GM18858 (cell line): ENCODE measurements around the gene LRRC57.

ENCODE experiments used
- ATAC-seq: cut with Tn5 transposase; IDR thresholded peaks from one replicate; pipeline ENCODE4 v1.9.1; 2021; ENCODE audit not compliant: unreplicated experiment

Gene LRRC57

GRCh38 chr15:42553554-42553953, 5.0 kb upstream of the LRRC57 start:
- ATAC-seq: no peak

GRCh38 chr15:42549741-42550392, 1.3 kb upstream of the LRRC57 start:
- no peak for ATAC-seq

- ATAC-seq: no peak
These were observed 469 bp upstream of the LRRC57 start for GRCh38 chr15:42549032-42549491.

GRCh38 chr15:42547918-42548248, 710 bp downstream of the LRRC57 start:
- ATAC-seq: no peak

- ATAC-seq: no peak
These were observed 3.6 kb downstream of the LRRC57 start for GRCh38 chr15:42544853-42545629.

GRCh38 chr15:42533246-42533645, 15.3 kb downstream of the LRRC57 start:
- no peak for ATAC-seq

GRCh38 chr15:42528970-42529369, 19.6 kb downstream of the LRRC57 start:
- ATAC-seq: no peak

GRCh38 chr15:42523331-42523730, 25.3 kb downstream of the LRRC57 start:
- ATAC-seq: no peak

GRCh38 chr15:42511007-42511391, 37.6 kb downstream of the LRRC57 start:
- ATAC-seq: no peak

- ATAC-seq: no peak
These were observed 38.2 kb downstream of the LRRC57 start for GRCh38 chr15:42510258-42511006.

GRCh38 chr15:42508263-42508690, 40.3 kb downstream of the LRRC57 start:
- ATAC-seq: no peak

- no peak for ATAC-seq
These were observed 41.1 kb downstream of the LRRC57 start for GRCh38 chr15:42507514-42507913.

- peak; percentile 16 for ATAC-seq
These were observed 44.0 kb downstream of the LRRC57 start for GRCh38 chr15:42504631-42505030.

GRCh38 chr15:42503825-42504224, 44.8 kb downstream of the LRRC57 start:
- no peak for ATAC-seq

- ATAC-seq: no peak
These were observed 46.1 kb downstream of the LRRC57 start for GRCh38 chr15:42502477-42502876.

GRCh38 chr15:42499858-42500609, 48.6 kb downstream of the LRRC57 start:
- no peak for ATAC-seq

- ATAC-seq: no peak
These were observed 50.2 kb downstream of the LRRC57 start for GRCh38 chr15:42498212-42499068.

GRCh38 chr15:42495361-42496212, 53.0 kb downstream of the LRRC57 start, which contains the start of gene SNAP23:
Gene SNAP23, plus strand, starts transcription at chr15:42495634. Its CDS starts 16,213 bp downstream, at chr15:42511847.
- peak; percentile 58 for ATAC-seq

- no peak for ATAC-seq
These were observed 53.6 kb downstream of the LRRC57 start for GRCh38 chr15:42494998-42495360.
